Measurements from ENCODE around the gene STXBP5. TPM values are rescaled to one million over a fixed set of nuclear protein-coding genes. Genes with fewer than 3 reads are reported as not detected.

The STXBP5 gene
- total and polyA plus RNA-seq, 9 of the 15 experiments (the other 6 are each of a cell fraction or from before 2014, with no cell fraction given): 23.3 to 172 (median 71.5) TPM

- Histone ChIP-seq H3K4me3 (no peak overlapping the region), H3K9ac (ENCODE audit: insufficient read depth in 1 of 2, low read depth in 2 of 2, low read length in 2 of 2) (no peak overlapping the region), H3K27ac (ENCODE audit: extremely low read depth, low read depth, low read length) (no peak overlapping the region), H3K36me3 (ENCODE audit: control insufficient read depth, insufficient read depth, low read length) (peaks cover 80% of the 10 kb centered on the region), H2AFZ (ENCODE audit: low read depth, low read length) (no peak overlapping the region), H3K9me1 (ENCODE audit: control insufficient read depth, insufficient read depth, low read length) (no peaks in the 10 kb centered on the region), H3K9me3 (replicated peaks; ENCODE audit: control insufficient read depth, insufficient read depth, low read depth, low read length) (no peaks in the 10 kb centered on the region), H3K27me3 (ENCODE audit: control insufficient read depth in 2 of 2, insufficient read depth in 2 of 2, low read length in 2 of 2) (no peaks in the 10 kb centered on the region), H3K4me2 (ENCODE audit: insufficient read depth, low read length) (no peak overlapping the region), H4K20me1 (replicated peaks; ENCODE audit: control insufficient read depth, insufficient read depth, low read length) (no peaks in the 10 kb centered on the region), H3K4me1 (replicated peaks in 1 of 2; ENCODE audit: control insufficient read depth in 2 of 2, insufficient read depth in 2 of 2, low read length in 2 of 2) (no peaks in the 10 kb centered on the region), H3K79me2 (ENCODE audit: control insufficient read depth, insufficient read depth, low read length) (no peaks in the 10 kb centered on the region)
- no peak for TF ChIP-seq ZNF785 (CRISPR knock-in tag; IDR thresholded peaks at IDR 0.05)
- TF ChIP-seq TGIF2 (CRISPR knock-in tag; IDR thresholded peaks at IDR 0.05): no peak
- no peak for TF ChIP-seq TFE3 (CRISPR knock-in tag; IDR thresholded peaks at IDR 0.05)
- TF ChIP-seq FOSL1 (tag; conservative IDR thresholded peaks at IDR 0.05): no peak
- no peak for TF ChIP-seq ZBTB49 (CRISPR knock-in tag; IDR thresholded peaks at IDR 0.05; ENCODE audit: borderline replicate concordance)
- TF ChIP-seq CTCF (IDR thresholded peaks at IDR 0.05 in 2 of 3, conservative IDR thresholded peaks at IDR 0.05 in 1 of 3; ENCODE audit: insufficient read depth in 2 of 3, low read depth in 1 of 3, low read length in 3 of 3): 0 out of 6 replicates have a peak, but pooled peaks of 2 of the 3 experiments have one; percentile 6 to 16
- POLR2A ChIA-PET: interaction anchor here (0.6 kb wide), 1 partner anchor 480 kb away, joined by 3 read pairs; no protein-coding TSS in a partner anchor
- CTCF ChIA-PET (ENCODE audit: low intra/inter-chr PET ratio): no interaction called here
- intact Hi-C loops (cut with micrococcal nuclease): no loop called here
- FAIRE-seq (no peak), DNase-seq (ENCODE audit: extremely low read depth in 1 of 4, low spot score in 3 of 4) (no peak), ATAC-seq (0 out of 3 replicates have a peak, but pooled peaks have one; percentile 21)
- no TSS peak for BruUV-seq (replicated peaks)
- in situ Hi-C loops (cut with MboI): no loop called here
Measured at GRCh38 chr6:147366290-147366689, 162.1 kb downstream of the STXBP5 start.

All from K562 (cell line).